22Rv1 (cell line): ENCODE data around the gene GREM2.

Source experiments
- H3K27ac ChIP-seq: fragments of 450-650 bp; 2 replicates; pipeline ENCODE4 v1.5.1; 2017
- ZFX ChIP-seq: fragments of 450-650 bp; IDR thresholded peaks from 2 replicates; pipeline ENCODE4 v1.6.1; 2017; ENCODE audit warnings: antibody characterized with exemption, borderline replicate concordance
- TF ChIP-seq, protein P1 (sequence below): fragments of 450-650 bp; IDR thresholded peaks from 2 replicates; pipeline ENCODE4 v1.5.1; 2017; ENCODE audit warnings: mild to moderate bottlenecking

Gene GREM2

DNA sequence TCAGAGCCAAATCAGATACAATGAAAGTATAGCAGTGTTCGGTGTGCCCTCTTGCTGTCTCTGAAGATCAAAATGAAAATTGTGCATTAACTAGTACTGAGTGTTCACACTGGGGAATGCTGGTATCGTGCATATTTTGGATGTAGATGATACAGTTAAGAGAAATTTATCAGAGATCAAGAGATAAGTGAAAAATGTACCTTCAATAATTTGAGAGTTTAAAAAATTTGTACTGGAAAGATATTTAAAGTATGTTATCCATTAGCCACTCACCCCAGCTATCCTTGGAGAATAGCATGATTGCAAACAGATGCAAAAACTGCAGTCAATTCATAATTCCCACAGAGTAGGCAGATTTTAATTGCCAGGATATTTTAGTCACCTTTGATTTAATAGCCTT is 56.4 kb downstream of the GREM2 start:
- H3K27ac ChIP-seq: no peak overlapping the region
- no peak for TF ChIP-seq ZFX
- TF ChIP-seq, protein P1, sequence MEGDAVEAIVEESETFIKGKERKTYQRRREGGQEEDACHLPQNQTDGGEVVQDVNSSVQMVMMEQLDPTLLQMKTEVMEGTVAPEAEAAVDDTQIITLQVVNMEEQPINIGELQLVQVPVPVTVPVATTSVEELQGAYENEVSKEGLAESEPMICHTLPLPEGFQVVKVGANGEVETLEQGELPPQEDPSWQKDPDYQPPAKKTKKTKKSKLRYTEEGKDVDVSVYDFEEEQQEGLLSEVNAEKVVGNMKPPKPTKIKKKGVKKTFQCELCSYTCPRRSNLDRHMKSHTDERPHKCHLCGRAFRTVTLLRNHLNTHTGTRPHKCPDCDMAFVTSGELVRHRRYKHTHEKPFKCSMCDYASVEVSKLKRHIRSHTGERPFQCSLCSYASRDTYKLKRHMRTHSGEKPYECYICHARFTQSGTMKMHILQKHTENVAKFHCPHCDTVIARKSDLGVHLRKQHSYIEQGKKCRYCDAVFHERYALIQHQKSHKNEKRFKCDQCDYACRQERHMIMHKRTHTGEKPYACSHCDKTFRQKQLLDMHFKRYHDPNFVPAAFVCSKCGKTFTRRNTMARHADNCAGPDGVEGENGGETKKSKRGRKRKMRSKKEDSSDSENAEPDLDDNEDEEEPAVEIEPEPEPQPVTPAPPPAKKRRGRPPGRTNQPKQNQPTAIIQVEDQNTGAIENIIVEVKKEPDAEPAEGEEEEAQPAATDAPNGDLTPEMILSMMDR: no peak

DNA sequence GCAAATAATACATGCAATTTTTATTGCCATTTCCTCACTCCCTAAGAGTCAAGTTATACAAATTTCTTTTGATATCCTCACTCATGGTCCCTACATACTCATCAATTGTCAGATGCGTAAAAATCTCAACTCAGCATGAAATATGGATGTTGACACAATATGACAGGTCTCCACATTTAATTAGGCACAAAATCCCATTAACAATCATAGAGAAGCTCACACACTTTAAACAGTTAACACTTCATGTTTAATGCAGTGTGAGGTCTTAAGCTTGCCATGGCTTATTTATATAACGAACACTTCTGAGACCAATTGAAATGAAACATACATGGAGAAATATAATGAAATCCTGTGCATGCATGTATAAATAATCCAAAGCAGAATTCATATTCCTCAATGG is 58.6 kb downstream of the GREM2 start:
- TF ChIP-seq, protein P1: no peak
- no peak for TF ChIP-seq ZFX
- no peak overlapping the region for H3K27ac ChIP-seq

GRCh38 chr1:240539769-240540414 is 72.1 kb downstream of the GREM2 start:
- no peak for TF ChIP-seq ZFX
- no peak overlapping the region for H3K27ac ChIP-seq

DNA sequence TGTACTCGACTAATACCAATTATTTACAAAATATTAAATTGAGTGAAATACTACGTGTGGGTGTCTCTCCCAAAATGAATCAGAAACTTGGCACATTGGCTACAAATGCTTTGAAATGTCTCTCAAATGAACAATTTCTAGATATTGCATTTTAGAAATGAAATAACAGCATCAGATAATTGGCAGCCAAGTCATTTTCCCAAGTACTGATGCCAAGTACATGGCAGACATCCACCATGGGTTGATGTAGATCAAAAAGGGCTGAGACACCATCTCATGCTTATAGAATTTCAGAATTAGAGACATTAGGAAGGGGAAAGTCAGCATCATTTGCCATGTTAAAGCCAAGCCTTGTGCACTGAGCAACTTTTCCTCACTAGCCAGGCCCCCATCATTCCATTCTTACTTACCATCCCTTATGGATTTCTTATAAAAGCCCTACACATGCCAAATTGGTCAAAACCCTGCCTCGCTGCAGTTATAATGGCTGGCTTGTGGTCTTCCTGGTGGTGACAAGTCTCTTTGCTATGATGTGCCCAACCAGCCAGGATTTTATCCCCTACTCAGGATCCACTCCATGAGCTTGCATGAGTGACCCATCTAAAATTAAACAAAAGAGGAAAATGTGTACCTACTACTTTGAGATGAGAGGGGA is 73.1 kb downstream of the GREM2 start:
- TF ChIP-seq, protein P1: no peak
- TF ChIP-seq ZFX: no peak
- no peak overlapping the region for H3K27ac ChIP-seq

- no peak for TF ChIP-seq ZFX
- TF ChIP-seq, protein P1: no peak
- H3K27ac ChIP-seq: no peak overlapping the region
These were observed 78.7 kb downstream of the GREM2 start for GRCh38 chr1:240533154-240533780.

GRCh38 chr1:240528591-240528990 is 83.4 kb downstream of the GREM2 start:
- no peak overlapping the region for H3K27ac ChIP-seq
- TF ChIP-seq, protein P1: no peak
- TF ChIP-seq ZFX: no peak

DNA sequence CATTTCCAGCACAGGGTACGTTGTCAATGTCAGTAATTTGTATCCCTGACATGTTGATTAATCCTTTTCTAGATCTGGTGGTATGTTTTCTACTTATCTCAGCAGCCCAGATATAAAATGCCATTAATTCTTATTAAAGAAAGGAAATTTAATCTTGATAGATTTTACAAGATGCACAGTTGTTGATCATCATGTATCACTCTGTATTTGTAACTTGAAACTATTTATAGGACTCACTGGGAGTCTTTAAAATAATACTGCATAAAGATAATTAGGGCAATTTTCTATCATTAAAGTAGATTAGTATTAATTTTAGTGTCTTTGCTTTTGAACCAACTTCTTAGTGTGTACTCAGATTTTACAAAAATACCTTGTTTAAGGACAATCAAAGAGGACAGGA is 84.9 kb downstream of the GREM2 start:
- no peak overlapping the region for H3K27ac ChIP-seq
- TF ChIP-seq, protein P1: no peak
- TF ChIP-seq ZFX: no peak
